Measurements from ENCODE around the gene AKIRIN1.
"Not testable (repeated sequence)": the region's sequence is repeated elsewhere in the genome, so short reads cannot be mapped to it uniquely, and the experiment has no call there.

Gene AKIRIN1

DNA sequence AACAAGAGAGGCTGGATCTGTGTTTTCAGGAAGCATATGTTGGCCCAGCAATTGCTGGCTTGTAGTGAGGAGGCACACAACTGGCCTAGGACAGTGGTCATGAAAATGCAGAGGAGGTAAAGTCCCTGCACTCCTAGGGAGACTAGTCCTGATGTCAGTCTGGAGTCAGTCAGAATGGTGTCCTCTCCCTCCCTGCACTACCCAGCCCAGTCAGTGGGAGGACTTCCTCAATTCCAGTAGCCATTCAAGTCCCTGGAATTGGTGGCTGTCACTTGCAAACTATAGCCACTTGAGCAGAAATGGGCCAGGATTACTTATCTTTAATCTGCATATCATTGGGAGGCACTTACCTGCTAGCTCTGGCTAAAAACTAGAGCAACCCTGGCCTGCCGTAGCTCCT, 53.7 kb downstream of the AKIRIN1 start:
- no peak for DNase-seq (ENCODE audit: low read depth in 1 of 2, low spot score in 1 of 2)

GRCh38 chr1:39045231-39045630, 54.2 kb downstream of the AKIRIN1 start:
- DNase-seq (ENCODE audit: low read depth in 1 of 2, low spot score in 1 of 2): no peak

DNA sequence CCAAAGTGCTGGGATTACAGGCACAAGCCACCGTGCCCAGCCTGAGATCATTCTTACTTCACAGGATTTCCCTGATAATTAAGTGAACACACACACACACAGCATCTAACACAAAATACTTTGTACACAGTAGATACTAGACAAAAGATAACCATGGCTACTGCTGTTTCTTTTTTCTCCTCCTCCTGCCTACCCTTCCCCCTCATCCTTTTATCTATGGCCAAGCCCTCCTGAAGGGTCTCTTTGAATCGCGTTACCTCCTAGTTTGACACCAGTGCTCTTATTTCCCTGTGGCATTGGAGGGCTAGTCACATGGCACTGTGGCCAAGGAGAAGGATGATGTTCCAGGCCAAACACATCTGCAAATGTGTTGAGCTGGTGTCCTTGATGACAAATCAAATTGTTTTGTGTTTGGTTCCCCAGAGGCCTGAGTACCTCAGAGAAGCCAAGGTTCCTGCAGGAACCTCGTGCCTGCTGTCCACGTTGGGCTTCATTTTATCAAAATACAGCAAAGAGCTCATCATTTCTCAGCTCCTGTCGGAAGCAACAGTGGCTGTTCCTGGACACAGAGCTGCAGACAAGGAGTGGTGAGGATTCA, 55.6 kb downstream of the AKIRIN1 start:
- DNase-seq (ENCODE audit: low read depth in 1 of 2, low spot score in 1 of 2): no peak

DNA sequence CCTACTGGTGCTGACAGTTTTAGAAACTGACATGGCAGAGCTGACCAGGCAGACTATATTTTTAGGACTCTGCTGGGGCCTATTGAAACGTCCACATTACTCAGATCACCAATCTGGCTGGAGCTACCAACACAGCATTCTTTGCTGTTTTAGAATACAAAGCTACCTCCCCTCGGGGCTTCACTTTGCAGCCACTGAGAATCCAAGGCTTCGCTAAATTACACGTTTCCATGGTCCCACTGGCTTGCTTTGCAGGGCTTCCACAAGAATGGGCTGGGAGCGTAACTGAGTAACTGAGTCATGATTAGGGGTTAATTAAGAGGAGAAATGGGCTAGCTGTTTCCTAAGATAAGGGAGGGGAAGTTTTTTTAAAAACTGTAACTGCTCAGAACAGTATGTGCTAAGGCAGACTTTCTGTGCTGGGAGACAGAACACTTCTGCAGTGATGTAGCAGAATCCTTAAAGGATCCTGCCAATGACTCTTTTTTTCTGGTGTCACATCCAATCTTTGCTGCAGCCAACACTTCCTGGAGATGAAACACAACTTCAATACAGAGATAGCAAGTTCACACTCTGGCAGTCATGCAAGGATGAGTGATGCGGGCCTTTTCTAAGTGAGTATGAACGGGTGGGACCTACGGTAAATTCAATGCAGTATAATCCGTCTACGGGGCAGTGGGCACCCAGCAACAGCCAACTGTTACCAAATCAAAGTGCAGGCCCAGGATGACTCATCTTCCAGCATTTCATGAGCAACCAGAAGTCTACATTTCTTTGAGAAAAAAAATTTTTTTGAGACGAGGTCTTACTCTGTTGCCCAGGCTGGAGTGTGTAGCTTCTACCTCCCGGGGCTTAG, 56.5 kb downstream of the AKIRIN1 start:
- DNase-seq (ENCODE audit: low read depth in 1 of 2, low spot score in 1 of 2): no peak

GRCh38 chr1:39048745-39049370, 57.8 kb downstream of the AKIRIN1 start:
- no peak for DNase-seq (ENCODE audit: low read depth in 1 of 2, low spot score in 1 of 2)

DNA sequence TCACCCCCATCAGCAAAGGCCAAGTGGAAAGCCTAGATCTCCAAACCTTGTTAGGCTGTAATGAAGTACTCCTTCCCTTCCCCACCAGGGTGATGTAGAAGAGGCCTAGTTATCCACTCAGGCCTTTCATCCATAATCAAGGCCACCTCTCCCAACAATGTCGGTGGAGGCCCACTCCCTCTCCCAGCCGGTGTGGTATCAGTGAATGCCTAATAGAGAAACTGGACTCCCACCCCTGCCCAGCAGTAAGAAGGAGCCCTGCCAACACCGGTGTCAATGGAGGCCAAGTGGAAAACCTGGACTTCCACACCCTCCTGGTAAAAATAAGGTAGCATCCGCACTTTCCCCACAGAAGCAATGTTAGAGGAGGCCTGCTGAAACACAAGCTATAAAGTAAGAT, 58.9 kb downstream of the AKIRIN1 start:
- DNase-seq (ENCODE audit: low read depth in 1 of 2, low spot score in 1 of 2): no peak

- not testable (repeated sequence) for DNase-seq (ENCODE audit: low read depth in 1 of 2, low spot score in 1 of 2)
Observed at GRCh38 chr1:39051193-39051850, 60.2 kb downstream of the AKIRIN1 start.

GRCh38 chr1:39051956-39052355, 60.9 kb downstream of the AKIRIN1 start:
- DNase-seq (ENCODE audit: low read depth in 1 of 2, low spot score in 1 of 2): no peak

- not testable (repeated sequence) for DNase-seq (ENCODE audit: low read depth in 1 of 2, low spot score in 1 of 2)
Observed at GRCh38 chr1:39055213-39055710, 64.2 kb downstream of the AKIRIN1 start.
